H9 (cell line): ENCODE data around the gene SH3BP2. TPM values are rescaled to one million over a fixed set of nuclear protein-coding genes. Genes with fewer than 3 reads are reported as not detected.

Experiments used
- DNase-seq: peaks from one replicate; pipeline ENCODE4 v3.0.0-alpha.2; 2017
- H2AFZ ChIP-seq: one replicate; pipeline ENCODE4 v1.6.1; 2013; ENCODE audit warnings: mild to moderate bottlenecking, low read length, control low read depth, moderate library complexity
- H2AK5ac ChIP-seq: 2 replicates; pipeline ENCODE4 v1.6.1; 2013; ENCODE audit warnings: low read length, control low read depth, mixed read lengths; ENCODE audit not compliant: insufficient read length
- H2BK120ac ChIP-seq: one replicate; pipeline ENCODE4 v1.6.1; 2013; ENCODE audit warnings: low read depth, mild to moderate bottlenecking, low read length, control low read depth, inconsistent platforms; ENCODE audit not compliant: poor library complexity, severe bottlenecking
- H2BK12ac ChIP-seq: 2 replicates; pipeline ENCODE4 v1.6.1; 2013; ENCODE audit warnings: low read length, control low read depth, mixed read lengths, low read depth; ENCODE audit not compliant: insufficient read length
- H2BK15ac ChIP-seq: 2 replicates; pipeline ENCODE4 v1.6.1; 2013; ENCODE audit warnings: low read depth, low read length, control low read depth
- H2BK20ac ChIP-seq: one replicate; pipeline ENCODE4 v1.6.1; 2013; ENCODE audit warnings: low read depth, mild to moderate bottlenecking, low read length, control low read depth, inconsistent platforms; ENCODE audit not compliant: poor library complexity, severe bottlenecking
- H2BK5ac ChIP-seq: 2 replicates; pipeline ENCODE4 v1.6.1; 2013; ENCODE audit warnings: low read length, control low read depth, mixed read lengths; ENCODE audit not compliant: insufficient read length
- H3K14ac ChIP-seq: 2 replicates; pipeline ENCODE4 v1.6.1; 2013; ENCODE audit warnings: low read length, control low read depth; ENCODE audit not compliant: insufficient read depth
- H3K18ac ChIP-seq: 2 replicates; pipeline ENCODE4 v1.6.1; 2013; ENCODE audit warnings: low read depth, mild to moderate bottlenecking, mixed read lengths, low read length, control low read depth; ENCODE audit not compliant: insufficient read length
- H3K23ac ChIP-seq: 2 replicates; pipeline ENCODE4 v1.6.1; 2013; ENCODE audit warnings: low read length, control low read depth, mixed read lengths, low read depth; ENCODE audit not compliant: insufficient read length
- H3K23me2 ChIP-seq: 2 replicates; pipeline ENCODE4 v1.6.1; 2013; ENCODE audit warnings: low read depth, mild to moderate bottlenecking, mixed read lengths, low read length, control low read depth; ENCODE audit not compliant: insufficient read length, poor library complexity, severe bottlenecking
- H3K27ac ChIP-seq: 2 replicates; pipeline ENCODE4 v1.5.1; 2013; ENCODE audit warnings: low read length, control low read depth, mixed read lengths, low read depth; ENCODE audit not compliant: insufficient read length
- H3K27me3 ChIP-seq: 2 replicates; pipeline ENCODE4 v1.6.1; 2013; ENCODE audit warnings: low read length, control low read depth, inconsistent platforms; ENCODE audit not compliant: insufficient read depth
- H3K4ac ChIP-seq: 2 replicates; pipeline ENCODE4 v1.6.1; 2013; ENCODE audit warnings: low read depth, mild to moderate bottlenecking, control low read depth, inconsistent platforms, low read length, moderate library complexity
- H3K4me1 ChIP-seq: 2 replicates; pipeline ENCODE4 v1.6.1; 2013; ENCODE audit warnings: low read length, control low read depth, inconsistent platforms; ENCODE audit not compliant: insufficient read depth
- H3K4me2 ChIP-seq: 2 replicates; pipeline ENCODE4 v1.6.1; 2013; ENCODE audit warnings: low read length, control low read depth, mixed read lengths; ENCODE audit not compliant: insufficient read length, insufficient read depth
- H3K56ac ChIP-seq: 2 replicates; pipeline ENCODE4 v1.6.1; 2013; ENCODE audit warnings: low read depth, mild to moderate bottlenecking, mixed read lengths, low read length, control low read depth; ENCODE audit not compliant: insufficient read length
- H3K79me1 ChIP-seq: 2 replicates; pipeline ENCODE4 v1.6.1; 2013; ENCODE audit warnings: low read depth, mild to moderate bottlenecking, moderate library complexity, low read length, control low read depth, inconsistent platforms; ENCODE audit not compliant: insufficient read depth, poor library complexity, severe bottlenecking
- H3K79me2 ChIP-seq: 2 replicates; pipeline ENCODE4 v1.6.1; 2013; ENCODE audit warnings: low read length, control low read depth, inconsistent platforms; ENCODE audit not compliant: insufficient read depth
- H3K9ac ChIP-seq: 2 replicates; pipeline ENCODE4 v1.6.1; 2013; ENCODE audit warnings: low read length, control low read depth, mixed read lengths; ENCODE audit not compliant: insufficient read length; ENCODE audit errors: extremely low read depth
- H3K9me3 ChIP-seq: one replicate; pipeline ENCODE4 v1.6.1; 2013; ENCODE audit warnings: low read depth, low read length, inconsistent platforms; ENCODE audit not compliant: control insufficient read depth
- H3T11ph ChIP-seq: one replicate; pipeline ENCODE4 v1.6.1; 2013; ENCODE audit warnings: mild to moderate bottlenecking, low read length, control low read depth, inconsistent platforms
- H4K20me1 ChIP-seq: one replicate; pipeline ENCODE4 v1.6.1; 2013; ENCODE audit not compliant: control insufficient read depth, insufficient read length, insufficient read depth
- H4K5ac ChIP-seq: 2 replicates; pipeline ENCODE4 v1.6.1; 2013; ENCODE audit warnings: low read depth, mild to moderate bottlenecking, mixed read lengths, low read length, control low read depth; ENCODE audit not compliant: insufficient read length
- H4K8ac ChIP-seq: replicated peaks from 2 replicates; pipeline ENCODE4 v1.6.1; 2013; ENCODE audit warnings: low read length, control low read depth, mixed read lengths, low read depth; ENCODE audit not compliant: insufficient read length
- H4K91ac ChIP-seq: 2 replicates; pipeline ENCODE4 v1.6.1; 2013; ENCODE audit warnings: low read depth, mild to moderate bottlenecking, moderate library complexity, mixed read lengths, low read length, control low read depth; ENCODE audit not compliant: insufficient read length
- H3K27ac Mint-ChIP-seq, 3 experiments: 2 replicates in 2 of 3; 3 replicates in 1 of 3; pipeline ENCODE4 v1.8.0; 2020 to 2021; ENCODE audit warnings: mixed read lengths in 3 of 3, mild to moderate bottlenecking in 1 of 3, moderate library complexity in 1 of 3
- H3K27me3 Mint-ChIP-seq: 2 replicates; pipeline ENCODE4 v1.8.0; 2021; ENCODE audit warnings: low read depth, mild to moderate bottlenecking, moderate library complexity, mixed read lengths
- H3K36me3 Mint-ChIP-seq, 3 experiments: 2 replicates in 2 of 3; 3 replicates in 1 of 3; pipeline ENCODE4 v1.8.0; 2020 to 2021; ENCODE audit warnings: low read depth in 3 of 3, mixed read lengths in 3 of 3; ENCODE audit not compliant: insufficient read depth in 1 of 3
- H3K4me1 Mint-ChIP-seq, 2 experiments: 2 replicates each; pipeline ENCODE4 v1.8.0; 2020; ENCODE audit warnings: mixed read lengths in 2 of 2
- H3K4me3 Mint-ChIP-seq, 2 experiments: 2 replicates in 1 of 2; 3 replicates in 1 of 2; pipeline ENCODE4 v1.8.0; 2020 to 2021; ENCODE audit warnings: mild to moderate bottlenecking in 2 of 2, mixed read lengths in 2 of 2, moderate library complexity in 1 of 2
- H3K9me3 Mint-ChIP-seq, 2 experiments: 2 replicates in 1 of 2; 3 replicates in 1 of 2; pipeline ENCODE4 v1.8.0; 2020; ENCODE audit warnings: mild to moderate bottlenecking in 2 of 2, mixed read lengths in 2 of 2, moderate library complexity in 1 of 2
- WGBS: extraction: QIAGEN DNeasy Blood & Tissue Kit; methylation state at CpG from one replicate; pipeline ENCODE4 v1.1.7; 2013; ENCODE audit warnings: missing lambda C conversion rate, low lambda C conversion rate, mixed read lengths; ENCODE audit not compliant: insufficient read length; ENCODE audit errors: extremely low coverage; 5-methylcytosine and 5-hydroxymethylcytosine counted together
- total RNA-seq: library from RNA; stranded (reverse); gene quantifications from 2 replicates; pipeline ENCODE4 v1.2.1, GENCODE V29; 2021
- TF ChIP-seq, protein P1 (sequence below): fragments of 200-600 bp; sonication (generic); conservative IDR thresholded peaks from 3 replicates; pipeline ENCODE4 v1.8.0; 2021; ENCODE audit warnings: antibody characterized with exemption, mild to moderate bottlenecking

SH3BP2 gene
- total RNA-seq, 1 experiment from 2014 or later = 37.6 TPM

DNA sequence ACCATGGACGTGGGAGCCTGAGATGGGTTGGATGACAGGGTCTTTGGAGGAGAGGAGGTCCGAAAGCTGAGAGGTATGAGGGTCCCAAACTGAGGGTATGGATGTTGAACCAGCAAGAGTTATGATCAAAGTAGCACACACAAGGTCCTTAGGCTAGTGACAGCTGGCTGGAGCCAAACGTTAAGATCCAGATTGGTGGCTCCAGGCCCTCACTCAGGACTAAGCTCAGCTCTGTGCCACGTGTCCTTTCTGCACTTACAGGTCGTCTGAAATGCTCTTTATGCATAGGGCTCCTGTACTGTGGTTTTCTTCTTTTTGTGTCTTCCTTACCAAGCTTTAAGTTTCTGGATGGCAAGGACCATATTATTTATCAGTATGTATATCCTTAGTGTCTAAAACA is 86.1 kb downstream of the SH3BP2 start:
- H4K8ac ChIP-seq = no peak overlapping the region
- no peak overlapping the region for H3K23ac ChIP-seq
- no peaks in the 10 kb centered on the region for H3K23me2 ChIP-seq
- no peak overlapping the region for H3K56ac ChIP-seq
- H2BK5ac ChIP-seq = no peak overlapping the region
- no peak overlapping the region for H2AK5ac ChIP-seq
- no peaks in the 10 kb centered on the region for H3K79me1 ChIP-seq
- DNase-seq = no peak
- TF ChIP-seq, protein P1, sequence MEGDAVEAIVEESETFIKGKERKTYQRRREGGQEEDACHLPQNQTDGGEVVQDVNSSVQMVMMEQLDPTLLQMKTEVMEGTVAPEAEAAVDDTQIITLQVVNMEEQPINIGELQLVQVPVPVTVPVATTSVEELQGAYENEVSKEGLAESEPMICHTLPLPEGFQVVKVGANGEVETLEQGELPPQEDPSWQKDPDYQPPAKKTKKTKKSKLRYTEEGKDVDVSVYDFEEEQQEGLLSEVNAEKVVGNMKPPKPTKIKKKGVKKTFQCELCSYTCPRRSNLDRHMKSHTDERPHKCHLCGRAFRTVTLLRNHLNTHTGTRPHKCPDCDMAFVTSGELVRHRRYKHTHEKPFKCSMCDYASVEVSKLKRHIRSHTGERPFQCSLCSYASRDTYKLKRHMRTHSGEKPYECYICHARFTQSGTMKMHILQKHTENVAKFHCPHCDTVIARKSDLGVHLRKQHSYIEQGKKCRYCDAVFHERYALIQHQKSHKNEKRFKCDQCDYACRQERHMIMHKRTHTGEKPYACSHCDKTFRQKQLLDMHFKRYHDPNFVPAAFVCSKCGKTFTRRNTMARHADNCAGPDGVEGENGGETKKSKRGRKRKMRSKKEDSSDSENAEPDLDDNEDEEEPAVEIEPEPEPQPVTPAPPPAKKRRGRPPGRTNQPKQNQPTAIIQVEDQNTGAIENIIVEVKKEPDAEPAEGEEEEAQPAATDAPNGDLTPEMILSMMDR = no peak
- no peaks in the 10 kb centered on the region for H3K27me3 ChIP-seq
- no peak overlapping the region for H3K14ac ChIP-seq
- no peak overlapping the region for H4K5ac ChIP-seq
- Mint-ChIP-seq H3K36me3 (peaks cover 23 to 46% (median 41%) of the 10 kb centered on the region in 3 experiments; a peak in 6 of 7 replicates), H3K4me3 (no peak overlapping the region), H3K9me3 (no peaks in the 10 kb centered on the region), H3K27ac (peak overlapping the region in 2 of 3 experiments; percentile 2 to 34; a peak in 3 of 7 replicates), H3K4me1 (peaks cover 18 to 25% of the 10 kb centered on the region in 2 experiments), H3K27me3 (no peaks in the 10 kb centered on the region)
- peaks cover 3% of the 10 kb centered on the region; the same call in 1 of the 2 replicates for H3K4me1 ChIP-seq
- no peak overlapping the region for H3K27ac ChIP-seq
- no peak overlapping the region for H3K4me2 ChIP-seq
- H4K91ac ChIP-seq = no peak overlapping the region
- WGBS = no CpG with 5 or more reads among the region's 5 CpGs
- no peak overlapping the region for H3T11ph ChIP-seq
- no peaks in the 10 kb centered on the region for H4K20me1 ChIP-seq
- no peak overlapping the region for H2BK120ac ChIP-seq
- no peak overlapping the region for H2BK15ac ChIP-seq
- no peak overlapping the region for H3K18ac ChIP-seq
- H3K9me3 ChIP-seq = no peaks in the 10 kb centered on the region
- H3K79me2 ChIP-seq = peaks cover 6% of the 10 kb centered on the region; the same call in 1 of the 2 replicates
- no peak overlapping the region for H2BK20ac ChIP-seq
- H3K4ac ChIP-seq = no peak overlapping the region
- no peak overlapping the region for H3K9ac ChIP-seq
- H2AFZ ChIP-seq = no peak overlapping the region
- no peak overlapping the region for H2BK12ac ChIP-seq
